GM23248 (cell line): ENCODE results near the gene INO80D.

Experiments used
- EZH2 ChIP-seq: fragments of 200-600 bp; sonication (generic); IDR thresholded peaks from 2 replicates; pipeline ENCODE4 v1.6.1; 2018; ENCODE audit warnings: antibody characterized with exemption, mild to moderate bottlenecking; ENCODE audit not compliant: insufficient read depth, poor library complexity, severe bottlenecking
- EZH2phosphoT487 ChIP-seq: fragments of 200-600 bp; sonication (generic); IDR thresholded peaks from 2 replicates; pipeline ENCODE4 v1.6.1; 2018; ENCODE audit warnings: antibody characterized with exemption, moderate library complexity, mild to moderate bottlenecking, low read depth; ENCODE audit not compliant: insufficient read depth

- TF ChIP-seq EZH2phosphoT487 (no peak), EZH2 (no peak)
These were observed 12.5 kb upstream of the INO80D start for GRCh38 chr2:206098471-206098870.
